GM21515 (cell line): Measurements from ENCODE around the gene ARL15.

Experiments
- ATAC-seq: cut with Tn5 transposase; IDR thresholded peaks from one replicate; pipeline ENCODE4 v1.9.1; 2021; ENCODE audit not compliant: unreplicated experiment

The ARL15 gene

GRCh38 chr5:54254482-54255198 is 55.7 kb downstream of the ARL15 start:
- ATAC-seq: no peak

- ATAC-seq: no peak
Measured at GRCh38 chr5:54251981-54252380, 58.4 kb downstream of the ARL15 start.

- ATAC-seq: no peak
Measured at GRCh38 chr5:54249210-54250028, 61.0 kb downstream of the ARL15 start.

GRCh38 chr5:54247226-54247625 is 63.1 kb downstream of the ARL15 start:
- ATAC-seq: no peak

- ATAC-seq: no peak
Measured at GRCh38 chr5:54243483-54244080, 66.8 kb downstream of the ARL15 start.

GRCh38 chr5:54242297-54242696 is 68.1 kb downstream of the ARL15 start:
- ATAC-seq: no peak

GRCh38 chr5:54234304-54234933 is 76.0 kb downstream of the ARL15 start:
- ATAC-seq: no peak

- ATAC-seq: no peak
Measured at GRCh38 chr5:54230936-54231685, 79.3 kb downstream of the ARL15 start.

GRCh38 chr5:54229041-54229780 is 81.2 kb downstream of the ARL15 start:
- peak; percentile 88 for ATAC-seq

- no peak for ATAC-seq
Measured at GRCh38 chr5:54227759-54228158, 82.6 kb downstream of the ARL15 start.

- ATAC-seq: no peak
Measured at GRCh38 chr5:54227109-54227508, 83.3 kb downstream of the ARL15 start.

- no peak for ATAC-seq
Measured at GRCh38 chr5:54226215-54226614, 84.2 kb downstream of the ARL15 start.

- ATAC-seq: no peak
Measured at GRCh38 chr5:54224103-54224826, 86.1 kb downstream of the ARL15 start.

- ATAC-seq: no peak
Measured at GRCh38 chr5:54222336-54222735, 88.0 kb downstream of the ARL15 start.

GRCh38 chr5:54221135-54221534 is 89.2 kb downstream of the ARL15 start:
- no peak for ATAC-seq

- no peak for ATAC-seq
Measured at GRCh38 chr5:54220230-54221040, 89.9 kb downstream of the ARL15 start.

- no peak for ATAC-seq
Measured at GRCh38 chr5:54217826-54218503, 92.4 kb downstream of the ARL15 start.

GRCh38 chr5:54215233-54215736 is 95.1 kb downstream of the ARL15 start:
- ATAC-seq: no peak
